ENCODE data around the gene HEY2. TPM values are rescaled to one million over a fixed set of nuclear protein-coding genes. Genes with fewer than 3 reads are reported as not detected.

HEY2 gene
- total RNA-seq, 1 experiment from 2014 or later = 6.6 TPM

GRCh38 chr6:125802943-125803377 lies 53.5 kb downstream of the HEY2 start:
- Histone ChIP-seq H3K4ac (ENCODE audit: low read depth, low read length) (no peak overlapping the region), H3K79me1 (ENCODE audit: insufficient read depth, low read depth, low read length, poor library complexity, severe bottlenecking) (no peaks in the 10 kb centered on the region), H3K27me3 (ENCODE audit: insufficient read depth, low read length) (no peaks in the 10 kb centered on the region), H2BK15ac (ENCODE audit: low read depth, low read length) (no peak overlapping the region), H3K23ac (ENCODE audit: insufficient read length, low read depth, low read length) (no peak overlapping the region), H2AK5ac (ENCODE audit: insufficient read length, low read length) (no peak overlapping the region), H3T11ph (ENCODE audit: low read length) (no peak overlapping the region), H3K14ac (ENCODE audit: insufficient read depth, low read length) (no peak overlapping the region), H3K56ac (ENCODE audit: insufficient read length, low read depth, low read length) (no peak overlapping the region), H3K79me2 (ENCODE audit: insufficient read depth, low read length) (no peaks in the 10 kb centered on the region), H3K27ac (ENCODE audit: insufficient read length, low read depth, low read length) (no peak overlapping the region), H2BK12ac (ENCODE audit: insufficient read length, low read depth, low read length) (no peak overlapping the region), H4K91ac (ENCODE audit: insufficient read length, low read depth, low read length) (no peak overlapping the region), H2BK120ac (ENCODE audit: low read depth, low read length, poor library complexity, severe bottlenecking) (no peak overlapping the region), H4K20me1 (ENCODE audit: control insufficient read depth, insufficient read depth, insufficient read length) (no peaks in the 10 kb centered on the region), H3K23me2 (ENCODE audit: insufficient read length, low read depth, low read length, poor library complexity, severe bottlenecking) (no peaks in the 10 kb centered on the region), H3K4me1 (ENCODE audit: insufficient read depth, low read length) (peaks cover 2% of the 10 kb centered on the region; the same call in 1 of the 2 replicates), H4K8ac (replicated peaks; ENCODE audit: insufficient read length, low read depth, low read length) (no peak overlapping the region), H2BK20ac (ENCODE audit: low read depth, low read length, poor library complexity, severe bottlenecking) (no peak overlapping the region), H4K5ac (ENCODE audit: insufficient read length, low read depth, low read length) (no peak overlapping the region), H3K4me2 (ENCODE audit: insufficient read depth, insufficient read length, low read length) (no peak overlapping the region), H3K9ac (ENCODE audit: extremely low read depth, insufficient read length, low read length) (no peak overlapping the region), H3K9me3 (ENCODE audit: control insufficient read depth, low read depth, low read length) (no peaks in the 10 kb centered on the region), H2AFZ (ENCODE audit: low read length) (no peak overlapping the region), H2BK5ac (ENCODE audit: insufficient read length, low read length) (no peak overlapping the region), H3K18ac (ENCODE audit: insufficient read length, low read depth, low read length) (no peak overlapping the region)
- H3K9me3 Mint-ChIP-seq = no peaks in the 10 kb centered on the region
- H3K4me1 Mint-ChIP-seq = no peaks in the 10 kb centered on the region
- H3K27me3 Mint-ChIP-seq (ENCODE audit: low read depth) = no peaks in the 10 kb centered on the region
- no CpG with 5 or more reads among the region's 4 CpGs for WGBS (ENCODE audit: extremely low coverage, insufficient read length, low lambda C conversion rate)
- H3K36me3 Mint-ChIP-seq (ENCODE audit: insufficient read depth in 1 of 3, low read depth in 3 of 3) = no peaks in the 10 kb centered on the region
- DNase-seq = no peak
- H3K4me3 Mint-ChIP-seq = no peak overlapping the region
- no peak overlapping the region for H3K27ac Mint-ChIP-seq
- TF ChIP-seq, protein P1, sequence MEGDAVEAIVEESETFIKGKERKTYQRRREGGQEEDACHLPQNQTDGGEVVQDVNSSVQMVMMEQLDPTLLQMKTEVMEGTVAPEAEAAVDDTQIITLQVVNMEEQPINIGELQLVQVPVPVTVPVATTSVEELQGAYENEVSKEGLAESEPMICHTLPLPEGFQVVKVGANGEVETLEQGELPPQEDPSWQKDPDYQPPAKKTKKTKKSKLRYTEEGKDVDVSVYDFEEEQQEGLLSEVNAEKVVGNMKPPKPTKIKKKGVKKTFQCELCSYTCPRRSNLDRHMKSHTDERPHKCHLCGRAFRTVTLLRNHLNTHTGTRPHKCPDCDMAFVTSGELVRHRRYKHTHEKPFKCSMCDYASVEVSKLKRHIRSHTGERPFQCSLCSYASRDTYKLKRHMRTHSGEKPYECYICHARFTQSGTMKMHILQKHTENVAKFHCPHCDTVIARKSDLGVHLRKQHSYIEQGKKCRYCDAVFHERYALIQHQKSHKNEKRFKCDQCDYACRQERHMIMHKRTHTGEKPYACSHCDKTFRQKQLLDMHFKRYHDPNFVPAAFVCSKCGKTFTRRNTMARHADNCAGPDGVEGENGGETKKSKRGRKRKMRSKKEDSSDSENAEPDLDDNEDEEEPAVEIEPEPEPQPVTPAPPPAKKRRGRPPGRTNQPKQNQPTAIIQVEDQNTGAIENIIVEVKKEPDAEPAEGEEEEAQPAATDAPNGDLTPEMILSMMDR (conservative IDR thresholded peaks at IDR 0.05) = no peak

Data from H9 (cell line).